ENCODE data around the gene RPS15.

DNA sequence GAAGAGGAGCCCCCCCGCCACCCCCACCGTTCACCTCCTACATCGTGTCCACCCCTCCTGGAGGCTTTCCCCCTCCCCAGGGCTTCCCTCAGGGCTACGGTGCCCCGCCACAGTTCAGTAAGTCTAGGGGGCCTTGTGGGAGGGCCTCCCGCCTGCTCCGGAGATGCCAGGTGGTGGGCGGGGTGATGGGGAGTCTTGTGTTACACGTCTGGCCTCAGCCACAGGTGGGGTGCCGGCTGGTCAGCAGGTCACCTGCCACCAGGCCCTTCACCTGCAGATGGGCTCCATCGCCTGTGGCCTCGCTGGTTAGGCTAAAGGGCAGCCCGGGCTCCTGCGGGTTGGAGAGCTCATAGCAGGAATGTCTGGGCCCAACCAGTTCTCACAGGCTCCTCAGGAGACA lies 8.0 kb upstream of the RPS15 start:
- TF ChIP-seq EP300 (IDR thresholded peaks at IDR 0.05) = no peak
- TF ChIP-seq, protein P1, sequence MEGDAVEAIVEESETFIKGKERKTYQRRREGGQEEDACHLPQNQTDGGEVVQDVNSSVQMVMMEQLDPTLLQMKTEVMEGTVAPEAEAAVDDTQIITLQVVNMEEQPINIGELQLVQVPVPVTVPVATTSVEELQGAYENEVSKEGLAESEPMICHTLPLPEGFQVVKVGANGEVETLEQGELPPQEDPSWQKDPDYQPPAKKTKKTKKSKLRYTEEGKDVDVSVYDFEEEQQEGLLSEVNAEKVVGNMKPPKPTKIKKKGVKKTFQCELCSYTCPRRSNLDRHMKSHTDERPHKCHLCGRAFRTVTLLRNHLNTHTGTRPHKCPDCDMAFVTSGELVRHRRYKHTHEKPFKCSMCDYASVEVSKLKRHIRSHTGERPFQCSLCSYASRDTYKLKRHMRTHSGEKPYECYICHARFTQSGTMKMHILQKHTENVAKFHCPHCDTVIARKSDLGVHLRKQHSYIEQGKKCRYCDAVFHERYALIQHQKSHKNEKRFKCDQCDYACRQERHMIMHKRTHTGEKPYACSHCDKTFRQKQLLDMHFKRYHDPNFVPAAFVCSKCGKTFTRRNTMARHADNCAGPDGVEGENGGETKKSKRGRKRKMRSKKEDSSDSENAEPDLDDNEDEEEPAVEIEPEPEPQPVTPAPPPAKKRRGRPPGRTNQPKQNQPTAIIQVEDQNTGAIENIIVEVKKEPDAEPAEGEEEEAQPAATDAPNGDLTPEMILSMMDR (IDR thresholded peaks at IDR 0.05) = no peak
- TF ChIP-seq POLR2A (IDR thresholded peaks at IDR 0.05) = no peak
- TF ChIP-seq POLR2AphosphoS5 (IDR thresholded peaks at IDR 0.05) = no peak
